Hematopoietic multipotent progenitor cell treated with erythropoietin and hydrocortisone succinate and interleukin-3 and kit ligand, for 8 days (in vitro differentiated cells): ENCODE measurements around the gene NEK8.
"Not testable (repeated sequence)": the region's sequence is repeated elsewhere in the genome, so short reads cannot be mapped to it uniquely, and the experiment has no call there.

Experiments
- DNase-seq: peaks from one replicate; pipeline ENCODE4 v3.0.0-alpha.2; 2015

Gene NEK8

DNA sequence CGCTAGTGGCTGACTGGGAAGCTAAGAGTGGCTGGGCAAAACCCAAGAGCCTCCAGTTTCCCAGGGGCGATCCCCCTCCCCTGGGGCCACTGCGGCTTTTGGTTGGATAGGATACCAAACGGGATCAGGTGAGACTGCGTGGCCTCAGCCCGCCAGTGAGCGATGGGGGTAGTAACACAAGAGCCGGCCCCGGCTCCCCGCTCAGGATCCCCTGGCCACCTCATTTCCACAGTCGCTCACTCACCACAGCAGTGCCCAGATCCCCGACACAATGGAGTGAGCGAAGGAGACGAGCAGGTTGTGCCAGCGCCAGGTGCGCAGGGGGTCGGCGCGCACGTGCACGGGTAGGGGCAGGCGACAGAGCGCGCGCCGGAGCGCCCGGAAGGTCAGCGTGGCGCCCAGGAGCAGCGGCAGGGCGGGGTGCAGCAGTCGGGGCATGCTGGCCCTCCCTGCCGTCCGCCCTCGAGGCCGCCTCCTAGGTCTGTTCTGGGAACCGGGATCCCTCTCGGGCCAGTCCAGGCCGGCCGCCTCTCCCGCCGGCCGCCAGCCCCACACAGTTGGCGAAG, 2.8 kb upstream of the NEK8 start:
- peak; percentile 80 for DNase-seq

DNA sequence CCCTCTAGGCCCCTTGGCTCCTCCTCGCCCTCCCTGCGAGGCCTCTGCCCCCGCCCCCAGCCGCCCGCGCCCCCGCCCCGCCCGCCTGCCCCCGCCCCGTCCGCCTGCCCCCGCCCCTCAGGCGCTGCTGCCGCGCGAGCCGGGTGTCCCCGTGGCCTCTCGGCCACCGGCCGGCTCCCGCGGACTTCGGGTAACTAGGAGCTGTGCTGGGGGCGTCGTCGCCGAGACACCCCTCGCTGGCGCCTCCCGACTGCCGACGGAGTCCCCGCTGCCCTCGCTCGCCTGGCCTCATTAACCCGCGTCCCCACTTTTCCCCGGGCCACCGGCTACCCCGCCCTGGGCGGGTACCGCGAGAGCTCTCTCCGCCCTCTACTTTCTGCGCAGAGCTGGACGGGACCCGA, 2.4 kb upstream of the NEK8 start, which contains the start of gene TLCD1:
Gene TLCD1 (minus strand): TSS at position 8 of the 401 bp plus-strand sequence. CDS start 136 bp downstream, outside the sequence.
- DNase-seq = peak; percentile 79

DNA sequence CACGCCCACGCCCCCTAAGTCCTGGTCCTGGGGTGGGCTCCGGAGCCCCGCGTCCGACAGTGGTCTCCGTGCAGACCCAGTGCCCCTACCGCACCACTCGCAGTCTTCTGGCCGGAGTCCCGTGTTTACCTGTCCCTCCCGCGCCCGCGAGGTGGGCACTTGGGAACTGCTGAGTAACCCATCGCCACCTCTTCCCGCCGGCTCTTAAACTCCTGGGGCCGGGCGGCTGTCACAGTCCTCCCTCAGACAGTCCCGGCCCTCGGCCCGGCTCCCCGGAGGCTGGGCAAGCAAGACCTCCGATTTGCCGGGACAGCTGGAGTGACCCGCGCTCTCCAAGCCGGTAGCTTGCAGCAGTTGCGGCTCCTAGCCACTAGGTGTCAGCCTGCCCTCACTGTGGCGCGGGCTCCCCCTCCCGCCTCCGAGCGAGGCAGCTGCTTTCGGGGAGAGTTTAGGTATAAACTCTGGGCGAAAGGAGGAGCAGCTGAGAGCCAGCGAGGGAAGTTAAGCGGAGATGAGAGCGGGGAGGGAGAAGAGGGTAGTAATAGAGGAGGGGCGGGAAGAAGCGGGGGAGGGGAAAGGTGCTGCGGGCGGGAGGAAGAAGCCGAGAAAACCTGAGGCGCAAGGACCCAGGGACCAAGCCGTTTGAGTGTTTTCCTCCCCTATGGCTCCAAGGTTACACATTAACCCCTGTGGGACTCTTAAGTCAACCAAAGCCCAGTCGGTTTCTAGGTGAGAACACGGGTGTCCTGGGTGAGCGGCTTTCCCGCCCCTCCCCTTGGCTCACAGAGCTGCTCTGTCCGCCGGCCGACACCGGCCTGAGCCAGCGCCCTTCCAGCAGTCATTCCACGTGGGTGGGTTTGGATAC, 1.7 kb upstream of the NEK8 start:
- peak; percentile 93 for DNase-seq

DNA sequence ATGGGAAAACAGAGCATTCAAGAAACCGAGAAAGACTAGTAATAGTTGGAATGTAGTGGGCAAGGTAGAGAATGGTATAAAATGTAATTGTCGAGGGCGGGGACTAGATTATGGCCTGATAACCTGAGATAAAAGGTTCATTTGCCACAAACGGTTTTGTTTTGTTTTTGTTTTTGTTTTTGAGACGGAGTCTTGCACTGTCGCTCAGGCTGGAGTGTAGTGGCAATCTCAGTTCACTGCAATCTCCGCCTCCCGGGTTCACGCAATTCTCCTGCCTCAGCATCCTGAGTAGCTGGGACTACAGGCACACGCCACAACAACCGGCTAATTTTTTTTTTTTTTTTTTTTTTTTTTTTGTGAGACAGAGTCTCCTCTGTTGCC, 1.4 kb downstream of the NEK8 start:
- DNase-seq = no peak

DNA sequence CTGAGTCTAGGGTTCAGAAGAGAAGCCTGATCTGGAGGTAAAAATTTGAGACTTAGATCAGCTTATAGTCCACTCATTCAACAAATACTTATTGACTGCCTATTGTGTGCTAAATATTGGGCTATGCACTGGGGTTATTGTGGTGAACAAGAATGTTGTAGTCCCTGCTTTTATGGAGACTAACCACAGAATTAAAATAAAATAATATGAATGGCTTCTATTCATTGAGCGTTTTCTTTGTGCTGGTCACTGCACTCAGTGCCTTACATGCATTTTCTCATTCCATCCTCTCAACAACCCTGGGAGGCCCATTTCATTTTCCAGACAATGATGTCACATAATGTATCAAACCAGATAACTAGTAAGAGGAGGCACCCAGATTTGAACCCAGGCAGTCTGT, 4.8 kb downstream of the NEK8 start:
- no peak for DNase-seq

DNA sequence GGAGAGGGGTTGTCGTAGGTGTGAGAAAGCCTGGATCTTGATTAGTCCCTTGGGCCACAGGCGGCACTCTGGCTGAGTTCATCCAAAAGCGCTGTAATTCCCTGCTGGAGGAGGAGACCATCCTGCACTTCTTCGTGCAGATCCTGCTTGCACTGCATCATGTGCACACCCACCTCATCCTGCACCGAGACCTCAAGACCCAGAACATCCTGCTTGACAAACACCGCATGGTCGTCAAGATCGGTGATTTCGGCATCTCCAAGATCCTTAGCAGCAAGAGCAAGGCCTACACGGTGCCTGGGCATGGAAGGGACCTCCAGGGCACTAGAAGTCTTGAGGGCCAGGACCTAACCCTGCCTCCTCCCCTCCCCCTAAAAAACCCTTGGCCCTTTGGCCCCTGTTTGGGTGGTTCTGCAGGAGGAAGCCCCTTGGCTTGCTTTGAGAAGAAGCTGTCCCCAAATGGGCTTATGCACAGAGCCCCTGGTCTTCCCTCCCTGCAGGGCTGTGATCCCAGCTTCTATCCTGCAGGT, 6.2 kb downstream of the NEK8 start:
- no peak for DNase-seq

DNA sequence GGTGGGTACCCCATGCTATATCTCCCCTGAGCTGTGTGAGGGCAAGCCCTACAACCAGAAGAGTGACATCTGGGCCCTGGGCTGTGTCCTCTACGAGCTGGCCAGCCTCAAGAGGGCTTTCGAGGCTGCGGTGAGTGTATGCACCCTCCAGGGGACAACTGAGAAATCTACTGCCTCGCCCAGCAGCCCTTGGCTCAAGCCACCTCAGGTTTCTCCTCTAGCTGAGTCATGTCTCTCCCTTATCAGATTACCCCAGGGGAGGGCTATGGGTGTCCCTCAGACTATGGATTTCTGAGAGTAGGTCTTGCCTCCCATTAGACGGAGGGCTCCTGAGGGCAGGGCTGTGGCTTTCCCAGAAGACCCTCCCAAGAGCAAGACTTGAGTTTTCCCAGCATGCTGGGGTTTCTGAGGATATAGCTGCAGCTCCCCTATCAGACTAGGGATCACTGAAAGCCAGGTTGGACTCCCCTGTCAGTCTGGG, 6.7 kb downstream of the NEK8 start:
- peak; percentile 91 for DNase-seq

DNA sequence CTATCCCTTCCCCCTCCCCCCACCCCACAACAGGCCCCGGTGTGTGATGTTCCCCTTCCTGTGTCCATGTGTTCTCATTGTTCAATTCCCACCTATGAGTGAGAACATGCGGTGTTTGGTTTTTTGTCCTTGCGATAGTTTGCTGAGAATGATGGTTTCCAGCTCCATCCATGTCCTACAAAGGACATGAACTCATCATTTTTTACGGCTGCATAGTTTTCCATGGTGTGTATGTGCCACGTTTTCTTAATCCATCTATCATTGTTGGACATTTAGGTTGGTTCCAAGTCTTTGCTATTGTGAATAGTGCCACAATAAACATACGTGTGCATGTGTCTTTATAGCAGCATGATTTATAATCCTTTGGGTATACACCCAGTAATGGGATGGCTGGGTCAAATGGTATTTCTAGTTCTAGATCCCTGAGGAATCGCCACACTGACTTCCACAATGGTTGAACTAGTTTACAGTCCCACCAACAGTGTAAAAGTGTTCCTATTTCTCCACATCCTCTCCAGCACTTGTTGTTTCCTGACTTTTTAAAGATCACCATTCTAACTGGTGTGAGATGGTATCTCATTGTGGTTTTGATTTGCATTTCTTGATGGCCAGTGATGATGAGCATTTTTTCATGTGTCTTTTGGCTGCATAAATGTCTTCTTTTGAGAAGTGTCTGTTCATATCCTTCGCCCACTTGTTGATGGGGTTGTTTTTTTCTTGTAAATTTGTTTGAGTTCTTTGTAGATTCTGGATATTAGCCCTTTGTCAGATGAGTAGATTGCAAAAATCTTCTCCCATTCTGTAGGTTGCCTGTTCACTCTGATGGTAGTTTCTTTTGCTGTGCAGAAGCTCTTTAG, 7.6 kb downstream of the NEK8 start:
- not testable (repeated sequence) for DNase-seq

DNA sequence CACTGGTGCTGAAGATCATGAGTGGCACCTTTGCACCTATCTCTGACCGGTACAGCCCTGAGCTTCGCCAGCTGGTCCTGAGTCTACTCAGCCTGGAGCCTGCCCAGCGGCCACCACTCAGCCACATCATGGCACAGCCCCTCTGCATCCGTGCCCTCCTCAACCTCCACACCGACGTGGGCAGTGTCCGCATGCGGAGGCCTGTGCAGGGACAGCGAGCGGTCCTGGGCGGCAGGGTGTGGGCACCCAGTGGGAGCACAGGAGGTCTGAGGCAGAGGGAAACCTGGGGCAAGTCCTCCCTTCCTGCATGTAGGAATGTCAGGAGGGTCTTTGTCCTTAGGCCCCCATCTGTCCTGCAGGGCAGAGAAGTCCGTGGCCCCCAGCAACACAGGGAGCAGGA, 8.7 kb downstream of the NEK8 start:
- no peak for DNase-seq

DNA sequence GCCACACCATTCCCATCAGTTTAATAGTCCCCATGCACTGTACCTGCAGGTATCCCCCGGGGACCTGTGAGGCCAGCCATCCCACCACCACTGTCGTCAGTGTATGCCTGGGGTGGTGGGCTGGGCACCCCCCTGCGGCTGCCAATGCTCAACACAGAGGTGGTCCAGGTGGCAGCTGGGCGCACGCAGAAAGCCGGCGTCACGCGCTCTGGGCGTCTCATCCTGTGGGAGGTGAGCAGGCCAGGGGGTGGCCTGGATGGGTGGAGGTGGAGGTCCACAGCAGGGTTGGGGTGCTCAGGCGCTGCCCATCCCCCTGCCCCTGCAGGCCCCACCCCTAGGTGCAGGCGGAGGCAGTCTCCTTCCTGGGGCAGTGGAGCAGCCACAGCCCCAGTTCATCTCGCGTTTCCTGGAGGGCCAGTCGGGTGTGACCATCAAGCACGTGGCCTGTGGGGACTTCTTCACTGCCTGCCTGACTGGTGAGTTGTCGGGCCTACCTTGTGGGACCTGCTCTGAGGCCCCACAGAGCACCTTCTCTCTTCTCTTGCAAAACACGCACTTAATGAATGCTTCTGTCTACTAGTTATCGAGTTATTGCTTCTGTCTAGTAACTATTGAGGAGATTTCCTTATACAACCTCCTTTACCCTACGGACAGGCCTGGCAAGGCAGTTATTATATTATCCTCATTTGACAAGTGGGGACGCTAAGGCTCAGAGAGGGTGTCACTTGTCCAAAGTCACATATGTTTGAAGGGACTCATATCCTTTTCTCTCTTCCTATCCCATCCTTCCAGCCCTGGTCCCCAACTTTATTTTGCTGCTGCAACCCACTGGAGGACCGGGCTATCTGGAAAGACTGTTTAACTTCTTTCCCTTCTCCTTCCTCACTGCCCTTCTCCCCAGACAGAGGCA, 9.4 kb downstream of the NEK8 start:
- peak; percentile 33 for DNase-seq

DNA sequence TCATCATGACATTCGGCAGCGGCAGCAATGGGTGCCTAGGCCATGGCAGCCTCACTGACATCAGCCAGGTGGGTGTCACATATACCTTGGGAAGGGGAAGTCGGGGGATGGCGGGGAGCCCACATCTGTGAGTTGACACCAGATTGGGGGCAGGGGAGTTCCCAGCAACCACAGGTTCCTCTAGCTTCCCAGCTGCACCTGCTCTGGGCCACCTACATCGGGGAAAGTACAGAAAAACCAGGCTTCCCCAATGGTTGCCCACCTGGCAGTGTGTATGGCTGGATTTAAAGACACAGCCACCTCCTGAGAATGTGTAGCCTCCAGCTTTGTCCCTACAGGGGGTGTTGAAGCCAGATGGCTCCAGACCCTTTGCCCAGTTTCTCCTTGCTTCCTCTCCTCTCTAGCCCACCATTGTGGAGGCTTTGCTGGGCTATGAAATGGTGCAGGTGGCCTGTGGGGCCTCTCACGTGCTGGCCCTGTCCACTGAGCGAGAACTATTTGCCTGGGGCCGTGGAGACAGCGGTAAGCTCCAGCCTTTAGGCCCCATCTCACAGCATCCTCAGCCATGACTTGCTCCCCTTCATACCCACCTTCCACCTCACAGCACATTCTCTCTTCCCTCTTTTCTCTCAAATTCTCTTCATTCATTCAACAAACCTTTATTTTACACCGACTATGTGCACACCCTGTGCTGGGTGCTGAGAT, 10.2 kb downstream of the NEK8 start:
- DNase-seq = no peak

DNA sequence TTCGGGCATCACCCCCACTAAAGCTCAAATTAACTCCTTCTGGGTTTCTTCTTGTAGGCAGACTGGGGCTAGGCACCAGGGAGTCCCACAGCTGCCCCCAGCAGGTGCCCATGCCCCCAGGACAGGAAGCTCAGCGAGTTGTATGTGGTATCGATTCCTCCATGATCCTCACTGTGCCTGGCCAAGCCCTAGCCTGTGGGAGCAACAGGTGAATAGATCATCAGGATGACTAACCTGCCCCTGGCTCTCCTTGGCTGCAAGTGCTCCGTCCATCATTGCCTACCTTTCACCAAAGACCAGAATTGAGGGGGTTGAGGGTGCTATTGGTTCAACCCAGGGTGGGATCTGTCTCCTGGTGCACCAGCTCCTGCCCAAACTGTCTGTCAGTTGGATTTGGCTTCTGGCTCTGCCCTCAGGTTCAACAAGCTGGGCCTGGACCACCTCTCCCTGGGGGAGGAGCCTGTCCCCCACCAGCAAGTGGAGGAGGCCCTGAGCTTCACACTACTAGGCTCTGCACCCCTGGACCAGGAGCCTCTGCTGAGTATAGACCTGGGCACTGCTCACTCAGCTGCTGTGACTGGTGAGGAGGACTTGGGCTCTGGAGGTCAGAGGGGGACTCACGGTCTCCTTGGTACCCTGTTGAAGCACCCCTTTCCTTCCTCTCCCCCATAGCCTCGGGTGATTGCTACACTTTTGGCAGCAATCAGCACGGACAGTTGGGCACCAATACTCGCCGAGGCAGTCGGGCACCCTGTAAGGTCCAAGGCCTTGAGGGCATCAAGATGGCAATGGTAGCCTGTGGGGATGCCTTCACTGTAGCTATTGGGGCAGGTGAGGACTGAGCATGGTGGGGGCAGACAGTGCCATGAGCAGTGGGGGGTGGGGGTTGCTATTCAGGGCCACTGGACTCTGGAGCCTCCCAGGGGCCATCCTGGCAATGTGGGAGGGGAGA, 12.1 kb downstream of the NEK8 start:
- no peak for DNase-seq

DNA sequence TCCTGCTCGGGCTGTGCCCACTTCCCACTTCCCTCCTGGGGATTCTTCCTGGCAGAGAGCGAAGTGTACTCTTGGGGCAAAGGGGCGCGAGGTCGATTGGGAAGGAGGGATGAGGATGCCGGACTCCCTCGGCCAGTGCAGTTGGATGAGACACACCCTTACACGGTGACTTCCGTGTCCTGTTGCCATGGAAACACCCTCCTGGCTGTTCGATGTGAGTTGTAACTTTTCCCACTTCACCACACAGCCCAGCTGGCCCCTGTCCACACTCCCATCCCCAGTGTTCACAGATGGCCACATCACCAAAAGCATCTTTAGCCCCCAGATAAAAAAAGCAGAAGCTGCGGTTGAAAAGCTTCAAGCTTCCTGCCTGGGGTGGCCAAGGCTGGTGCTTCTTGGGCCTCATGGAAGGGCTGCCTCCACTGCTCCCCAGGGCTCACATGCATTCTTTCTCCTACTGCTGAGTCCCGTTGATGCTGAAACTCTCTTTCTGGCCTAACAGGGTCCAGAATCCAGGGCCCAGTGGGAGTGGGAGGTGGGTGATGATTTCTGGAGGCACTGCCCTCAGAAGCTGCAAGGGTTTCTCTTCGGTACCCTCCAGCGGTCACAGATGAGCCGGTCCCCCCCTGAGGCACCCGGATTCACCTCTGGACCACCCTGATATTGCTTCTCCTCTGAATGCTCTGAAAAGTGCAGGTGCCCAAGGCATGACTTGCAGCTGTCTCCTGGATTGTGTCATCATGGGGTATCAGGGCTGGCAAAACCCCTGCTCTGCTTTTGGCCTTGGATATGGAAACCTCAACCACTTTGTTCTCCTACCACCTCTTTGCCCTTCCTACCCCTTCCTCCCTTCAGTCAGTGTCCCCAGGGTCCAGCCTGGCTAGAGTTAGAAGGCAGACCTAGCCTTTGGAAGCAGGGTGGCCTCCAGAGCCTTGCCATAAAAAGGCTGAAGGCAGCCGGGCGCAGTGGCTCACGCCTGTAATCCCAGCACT, 13.1 kb downstream of the NEK8 start:
- peak; percentile 89 for DNase-seq

DNA sequence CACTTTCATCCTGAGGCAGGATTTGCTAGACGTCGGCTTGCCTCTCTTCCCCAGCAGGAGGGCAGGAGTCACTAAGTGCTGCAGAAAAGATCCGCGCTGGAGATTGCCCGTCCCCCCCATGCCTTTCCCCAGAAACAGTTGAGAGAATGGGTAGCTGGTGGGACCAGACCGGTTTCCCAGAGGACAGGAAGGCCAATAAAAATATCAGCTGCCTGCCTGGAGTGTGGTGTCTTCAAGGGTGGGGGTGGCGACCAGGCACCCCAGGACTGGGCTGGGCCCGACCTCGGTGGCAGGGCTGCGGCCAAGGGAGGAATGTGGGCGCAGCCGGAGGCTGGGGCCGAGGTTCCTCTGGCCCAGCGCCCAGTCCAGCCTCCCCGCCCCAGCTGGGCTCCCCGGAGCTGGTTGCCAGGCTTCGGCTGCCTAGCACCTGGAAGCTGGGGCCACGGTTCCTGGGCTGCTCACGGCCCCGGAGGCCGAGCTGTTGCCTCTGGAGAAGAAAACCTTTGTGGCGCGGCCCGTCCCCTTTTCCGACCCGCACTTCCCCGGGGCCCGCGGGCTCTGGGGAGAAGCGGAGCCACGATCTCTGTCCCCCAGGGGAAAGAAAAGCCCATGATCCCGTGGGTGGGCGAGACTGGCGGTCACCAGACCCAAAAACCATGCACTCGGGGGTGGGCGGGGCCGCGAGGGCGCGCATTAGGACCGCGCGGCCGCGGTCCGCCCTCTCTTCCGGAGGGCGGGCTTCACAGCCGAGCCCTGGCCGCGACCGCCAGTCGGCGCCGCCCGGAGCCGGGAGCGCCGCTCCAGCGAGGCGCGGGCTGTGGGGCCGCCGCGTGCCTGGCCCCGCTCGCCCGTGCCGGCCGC, 14.9 kb downstream of the NEK8 start, which contains the start of gene TRAF4:
Gene TRAF4 (plus strand): TSS at position 769 of the 861 bp plus-strand sequence. CDS start 102 bp downstream, outside the sequence.
- peak; percentile 83 for DNase-seq

DNA sequence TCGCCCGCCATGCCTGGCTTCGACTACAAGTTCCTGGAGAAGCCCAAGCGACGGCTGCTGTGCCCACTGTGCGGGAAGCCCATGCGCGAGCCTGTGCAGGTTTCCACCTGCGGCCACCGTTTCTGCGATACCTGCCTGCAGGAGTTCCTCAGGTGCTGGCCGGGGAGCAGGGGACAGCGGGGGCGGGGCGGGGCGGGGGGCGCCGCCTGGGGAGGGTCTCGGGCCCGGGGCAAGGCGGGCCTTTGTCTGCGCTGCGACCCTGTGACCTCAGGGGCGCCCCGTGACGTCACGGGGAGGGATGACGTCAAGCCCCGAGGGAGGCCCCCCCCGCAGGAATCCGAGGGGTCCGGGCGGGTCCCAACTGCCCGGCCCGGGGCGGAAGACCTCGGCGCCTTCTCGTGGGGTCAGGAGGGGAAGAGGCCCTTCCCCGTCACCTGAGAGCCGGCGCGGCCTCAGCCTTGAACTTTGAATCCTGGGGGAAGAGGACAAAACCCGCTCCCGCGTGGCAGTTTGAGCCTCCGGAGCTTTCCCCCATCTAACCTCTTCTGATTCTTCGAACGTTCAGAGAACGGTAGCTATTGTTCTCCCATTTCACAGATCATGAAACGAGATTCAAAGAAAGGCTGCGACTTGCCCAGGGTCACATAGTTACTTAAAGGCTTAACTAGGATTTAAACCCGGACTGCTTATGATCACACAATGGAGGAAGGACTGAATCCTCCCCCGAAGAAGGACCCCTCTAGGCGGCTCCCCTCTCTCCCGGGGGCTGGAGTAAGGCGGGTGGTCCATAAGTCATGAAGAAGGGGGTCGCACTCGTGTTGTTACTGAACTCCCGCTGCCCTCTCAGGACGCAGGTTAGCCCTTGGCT, 15.8 kb downstream of the NEK8 start:
- DNase-seq = peak; percentile 42

DNA sequence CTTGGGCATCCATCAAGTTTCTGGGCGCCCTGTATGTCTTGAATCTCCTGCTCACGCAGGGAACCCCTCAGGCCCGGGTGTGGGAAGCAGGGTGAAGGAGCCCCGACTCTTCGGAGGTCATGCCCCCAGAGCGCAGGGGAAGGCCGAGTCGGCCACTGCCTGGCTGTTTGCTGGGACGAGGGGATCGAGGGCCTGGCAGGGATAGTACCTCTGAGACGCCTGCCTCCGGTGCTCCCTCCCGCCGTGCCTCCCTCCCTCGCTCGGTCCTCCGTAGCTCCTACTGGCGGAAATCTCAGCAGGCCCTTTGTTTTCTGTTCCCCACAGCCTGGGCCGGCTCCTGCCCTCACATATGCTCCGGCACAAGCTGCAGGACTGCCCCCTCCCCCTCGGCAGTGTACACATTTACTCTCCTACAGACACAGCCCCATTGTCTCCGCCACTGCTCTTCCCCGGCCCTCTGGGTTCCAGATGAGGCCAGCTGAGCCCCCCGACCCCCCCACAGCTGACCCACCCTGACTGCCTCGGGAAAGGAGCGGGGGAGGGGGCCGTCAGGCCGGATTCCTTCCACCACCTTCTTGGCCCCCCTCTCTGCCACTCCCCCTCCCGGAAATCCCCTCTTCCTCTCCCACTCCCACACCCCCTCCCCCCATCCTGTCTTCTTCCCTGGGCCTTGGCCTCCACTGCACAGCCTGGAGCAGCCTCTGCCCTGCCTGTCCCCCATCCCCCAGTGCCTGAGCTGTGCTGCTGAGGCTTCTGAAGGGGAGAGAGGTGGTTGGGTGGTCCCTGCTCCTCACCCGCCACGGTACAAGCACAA, 16.6 kb downstream of the NEK8 start:
- no peak for DNase-seq
